Endometrium (tissue), 2 donors: ENCODE data around the gene RCSD1.
"Not testable (repeated sequence)": the region's sequence is repeated elsewhere in the genome, so short reads cannot be mapped to it uniquely, and the experiment has no call there.

Experiments
- FAIRE-seq: peaks from 2 replicates; lab custom pipeline; 2012; peaks lifted over from hg19 to GRCh38; lab: Jason Lieb, UNC
- donor health status: control.
- donor health status: control.

The RCSD1 gene

DNA sequence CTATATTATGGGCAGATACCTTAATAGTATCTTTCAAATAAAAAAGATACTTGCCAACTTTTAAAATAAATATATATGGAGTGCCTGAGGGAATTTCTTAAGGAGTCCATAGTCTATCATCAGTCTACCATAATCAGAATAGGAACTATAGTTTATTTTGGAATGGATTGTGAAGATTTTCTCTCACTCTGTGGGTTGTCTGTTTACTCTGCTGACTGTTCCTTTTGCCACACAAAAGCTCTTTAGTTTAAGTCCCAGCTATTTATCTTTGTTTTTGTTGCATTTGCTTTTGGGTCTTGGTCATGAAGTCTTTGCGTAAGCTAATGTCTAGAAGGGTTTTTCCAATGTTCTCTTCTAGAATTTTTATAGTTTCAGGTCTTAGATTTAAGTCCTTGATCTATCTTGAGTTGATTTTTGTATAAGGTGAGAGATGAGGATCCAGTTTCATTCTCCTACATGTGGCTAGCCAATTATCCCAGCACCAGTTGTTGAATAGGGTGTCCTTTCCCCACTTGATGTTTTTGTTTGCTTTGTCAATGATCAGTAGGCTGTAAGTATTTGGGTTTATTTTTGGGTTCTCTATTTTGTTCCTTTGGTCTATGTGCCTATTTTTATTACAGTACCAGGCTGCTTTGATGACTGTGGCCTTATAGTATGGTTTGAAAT is 112.5 kb downstream of the RCSD1 start:
- FAIRE-seq = not testable (repeated sequence)

DNA sequence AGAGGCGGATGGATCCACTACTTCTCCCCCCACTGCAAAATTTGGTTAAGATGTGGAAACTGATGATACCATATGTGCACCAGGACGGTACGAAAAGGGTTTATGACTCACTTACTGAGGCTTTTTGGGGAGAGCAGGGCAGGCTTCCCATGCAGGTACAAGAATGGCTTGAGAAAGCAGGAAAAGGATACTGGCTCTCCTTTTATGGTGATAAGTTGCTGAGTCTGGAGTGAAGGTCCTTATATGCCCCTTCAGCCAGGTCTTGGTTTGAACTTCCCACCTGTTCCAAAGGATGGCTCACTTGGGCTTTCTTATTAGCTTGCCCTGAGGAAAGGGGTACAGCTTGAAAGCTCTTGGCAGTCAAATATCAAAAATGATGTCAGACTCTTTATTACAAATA is 114.9 kb downstream of the RCSD1 start:
- FAIRE-seq = no peak

DNA sequence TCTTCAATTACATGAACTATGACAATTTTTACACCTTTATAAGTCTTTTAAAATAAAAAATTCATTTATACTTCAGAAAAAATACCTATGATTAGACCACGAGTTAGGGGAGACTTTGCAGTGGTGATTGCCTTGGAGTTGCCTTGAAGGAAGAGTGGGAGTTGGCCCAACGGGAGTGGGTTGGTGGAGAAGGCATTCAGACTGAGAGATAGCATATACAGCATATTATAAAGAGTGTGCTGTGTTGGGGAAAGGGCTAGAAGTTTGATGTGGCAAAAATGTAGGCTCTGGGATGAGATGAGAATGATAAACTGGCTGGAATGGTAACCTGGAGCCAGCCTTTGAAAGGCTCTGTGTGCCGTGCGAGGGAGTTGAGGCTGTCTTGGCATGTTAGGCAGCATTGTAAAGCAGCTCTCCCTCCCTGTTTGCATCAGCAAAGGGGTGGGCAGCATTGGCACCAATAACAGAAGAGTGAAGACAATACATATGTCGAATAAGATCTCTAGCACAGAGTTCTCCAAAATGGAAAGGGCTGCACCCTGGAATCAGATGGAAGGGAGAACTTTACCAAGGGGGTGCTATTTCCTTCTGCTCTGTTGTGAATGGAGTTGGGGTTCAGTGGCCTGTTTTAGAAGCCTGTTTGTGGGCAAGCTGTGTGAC is 116.1 kb downstream of the RCSD1 start:
- no peak for FAIRE-seq

DNA sequence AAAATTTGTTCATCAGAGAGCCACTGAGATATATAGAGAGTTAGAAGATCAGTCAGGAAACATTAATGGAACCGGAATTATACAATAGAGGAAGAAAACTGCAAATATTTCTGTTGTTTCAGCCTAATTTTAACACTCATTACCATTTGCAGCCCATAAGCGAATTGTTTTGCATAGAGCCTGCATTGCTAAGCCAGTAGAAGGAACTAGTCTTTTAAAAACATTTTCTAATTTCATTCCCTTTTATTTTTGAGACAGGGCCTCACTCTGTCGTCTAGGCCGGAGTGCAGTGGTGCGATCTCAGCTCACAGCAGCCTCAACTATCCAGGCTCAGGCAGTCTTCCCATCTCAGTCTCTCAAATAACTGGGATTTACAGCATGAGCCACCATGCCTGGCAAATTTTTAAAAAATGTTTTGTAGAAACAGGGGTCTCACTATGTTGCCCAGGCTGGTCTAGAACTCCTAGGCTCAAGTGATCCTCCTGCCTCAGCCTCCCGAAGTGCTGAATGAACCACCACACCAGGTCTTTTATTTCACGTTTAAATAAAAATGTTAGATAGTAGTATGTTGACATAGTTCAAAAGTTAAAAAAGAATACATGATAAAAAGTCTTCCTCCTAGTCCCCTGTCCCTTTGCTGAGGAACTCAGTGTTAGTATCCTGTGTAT is 117.1 kb downstream of the RCSD1 start:
- FAIRE-seq = no peak

DNA sequence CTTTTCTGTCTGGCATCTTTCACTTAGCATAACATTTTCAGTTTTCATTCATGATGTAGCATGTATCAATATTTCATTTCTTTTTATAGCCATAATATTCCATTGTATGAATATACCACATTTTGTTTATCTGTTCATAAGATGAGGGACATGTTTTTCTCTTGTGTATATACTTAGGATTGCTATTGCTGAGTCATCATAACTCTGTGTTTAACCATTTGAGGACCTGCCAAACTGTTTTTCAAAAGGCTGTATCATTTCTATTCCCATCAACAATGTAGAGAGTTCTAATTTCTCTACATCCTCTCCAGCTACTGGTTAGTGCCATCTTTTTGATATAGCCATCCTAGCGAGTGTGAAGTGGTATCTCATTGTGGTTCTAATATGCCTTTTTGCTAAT is 118.0 kb downstream of the RCSD1 start:
- no peak for FAIRE-seq

DNA sequence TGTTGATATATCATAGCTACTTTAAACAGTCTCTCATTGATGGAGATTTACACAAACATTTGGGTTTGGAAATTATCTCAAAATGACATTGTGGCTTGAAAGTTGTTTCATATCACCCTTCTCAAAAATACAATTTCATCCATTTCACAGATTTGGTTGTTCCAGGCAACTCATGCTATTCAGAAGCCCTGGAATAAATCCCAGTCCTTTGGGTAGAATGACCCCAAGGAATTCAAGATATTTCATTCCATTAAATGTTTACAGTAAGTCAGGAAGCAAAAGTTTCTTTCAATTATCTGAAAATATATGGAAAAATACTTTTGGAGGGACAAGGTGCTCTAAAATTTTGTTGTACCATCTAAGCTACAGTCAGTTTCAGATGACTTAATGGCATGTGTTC is 118.9 kb downstream of the RCSD1 start:
- FAIRE-seq = no peak

DNA sequence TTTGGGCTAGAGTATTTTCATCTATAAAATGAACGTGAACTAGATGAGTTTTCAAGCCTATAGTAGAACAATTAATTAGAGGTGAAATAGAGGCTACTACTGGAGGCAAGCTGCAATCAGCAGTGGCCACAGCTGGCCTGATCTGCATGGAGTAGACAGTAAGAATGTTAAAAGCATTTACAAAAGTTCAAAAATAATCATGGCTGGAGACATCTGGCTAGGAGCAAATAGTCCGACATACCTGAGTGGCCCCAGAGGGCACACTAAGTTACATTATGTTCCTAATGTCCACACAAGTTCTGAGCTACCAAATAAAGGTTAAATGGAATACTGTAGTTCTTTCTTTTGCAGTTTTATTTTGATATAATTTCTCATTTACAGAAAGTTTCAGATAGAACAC is 119.7 kb downstream of the RCSD1 start:
- FAIRE-seq = no peak

DNA sequence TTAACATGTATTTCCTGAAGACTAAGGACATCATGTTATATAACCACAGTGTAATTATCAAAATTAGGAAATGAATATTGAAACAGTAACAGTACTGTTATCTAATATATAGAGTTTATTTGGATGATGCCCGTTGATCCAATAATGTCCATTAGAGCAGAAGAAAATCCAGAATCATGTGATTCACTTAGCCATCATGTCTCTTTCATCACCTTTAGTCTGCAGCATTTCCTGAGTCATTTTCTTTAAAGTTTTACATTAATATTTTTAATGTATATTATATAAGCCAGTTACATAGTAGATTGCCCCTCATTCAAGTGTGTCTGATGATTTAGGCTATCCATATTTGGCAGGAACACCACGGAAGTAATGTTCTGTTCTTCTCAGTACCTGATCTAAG is 120.6 kb downstream of the RCSD1 start:
- FAIRE-seq = no peak

DNA sequence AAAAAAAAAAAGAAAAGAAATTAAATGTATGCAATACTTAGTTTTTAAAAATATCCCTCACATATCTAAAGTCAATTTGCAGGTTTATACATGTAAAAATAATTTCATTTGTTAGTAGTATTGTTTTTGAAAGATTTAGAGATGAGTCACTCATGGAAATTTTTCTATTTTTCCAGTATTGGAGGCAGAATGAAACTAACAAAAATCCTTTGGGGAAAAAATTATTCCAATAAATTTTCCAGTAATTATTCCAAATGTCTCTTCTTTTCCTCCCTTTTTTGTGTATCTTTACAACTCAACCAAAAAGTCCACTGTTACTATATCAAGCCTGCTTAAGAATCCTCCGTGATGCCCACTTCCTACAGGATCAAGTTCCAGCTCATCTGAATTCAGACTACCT is 121.6 kb downstream of the RCSD1 start:
- FAIRE-seq = peak; percentile 23

DNA sequence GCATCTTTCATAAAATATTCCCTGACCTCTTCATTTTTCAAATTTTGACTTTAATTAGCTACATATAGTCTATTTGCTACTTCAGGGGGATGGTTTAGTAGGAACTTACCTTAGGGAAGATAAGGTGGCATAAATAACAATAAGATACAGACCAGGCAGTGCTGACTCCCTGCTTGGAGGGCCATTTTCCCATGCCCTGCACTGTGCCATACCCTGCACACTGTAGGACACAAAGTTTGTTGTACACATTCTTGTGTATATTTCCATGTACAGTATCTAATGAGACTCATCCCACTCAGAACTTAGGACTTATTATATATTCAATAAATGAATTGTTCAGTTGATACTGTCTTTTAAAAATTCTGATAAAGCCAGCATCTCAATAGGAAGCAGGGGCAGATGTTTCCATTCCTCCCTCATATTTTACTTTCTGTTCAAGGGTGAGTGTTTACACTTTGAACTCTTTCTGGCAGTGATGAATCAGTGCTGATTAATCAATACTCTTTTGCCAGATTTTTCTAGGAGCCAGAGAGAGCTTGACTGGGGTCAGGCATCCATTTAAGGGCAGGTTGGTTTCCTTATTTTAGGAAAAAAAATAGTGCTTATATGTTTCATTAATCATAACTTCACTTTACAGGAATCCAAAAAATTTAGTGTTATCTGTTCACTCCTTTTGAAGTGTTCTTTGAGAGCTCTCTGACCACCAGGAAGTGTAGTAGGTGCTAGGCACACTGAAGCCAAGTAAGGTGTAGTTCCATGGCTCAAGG is 122.4 kb downstream of the RCSD1 start:
- FAIRE-seq = no peak

DNA sequence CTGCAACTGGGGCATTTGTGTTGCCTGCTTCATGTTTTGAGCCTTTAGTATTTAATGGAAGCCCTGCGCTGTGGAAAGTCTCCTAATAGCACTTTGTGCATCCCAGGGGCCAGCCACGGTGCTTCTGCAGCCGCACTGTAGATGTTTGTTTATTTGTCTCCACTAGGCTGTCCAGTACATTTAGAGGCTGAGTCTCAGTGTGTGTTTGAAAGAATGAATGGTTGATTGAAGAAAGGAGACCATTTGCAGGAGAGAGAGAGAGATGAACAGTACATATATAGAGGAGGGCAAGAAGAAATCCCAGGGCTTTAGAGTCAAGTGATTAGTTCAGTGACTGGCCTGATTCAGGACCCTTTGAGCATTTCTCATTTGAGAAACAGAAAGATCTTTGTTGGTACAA is 125.6 kb downstream of the RCSD1 start:
- no peak for FAIRE-seq
